Ascending aorta (tissue), 2 donors: ENCODE results near the gene MTFP1. TPM values are rescaled to one million over a fixed set of nuclear protein-coding genes. Genes with fewer than 3 reads are reported as not detected.

Source experiments
- DNase-seq, 2 donors: peaks; one replicate each; pipeline ENCODE4 v3.0.0-alpha.2; 2019; ENCODE audit warnings: low spot score in 2 of 2
- H3K27ac ChIP-seq, 2 donors: fragments of 200-600 bp; sonication (generic); one replicate each; pipeline ENCODE4 v1.5.1; 2016 to 2017; ENCODE audit warnings: mild to moderate bottlenecking in 1 of 2
- H3K27me3 ChIP-seq: fragments of 200-600 bp; sonication (generic); one replicate; pipeline ENCODE4 v1.5.1; 2017
- H3K36me3 ChIP-seq, 2 donors: fragments of 200-600 bp; sonication (generic); one replicate each; pipeline ENCODE4 v1.5.1; 2016
- H3K4me1 ChIP-seq, 2 donors: fragments of 200-600 bp; sonication (generic); one replicate each; pipeline ENCODE4 v1.5.1; 2016 to 2017; ENCODE audit warnings: mild to moderate bottlenecking in 1 of 2
- H3K4me3 ChIP-seq, 2 donors: fragments of 200-600 bp; sonication (generic); one replicate each; pipeline ENCODE4 v1.5.1; 2016 to 2017; ENCODE audit warnings: mild to moderate bottlenecking in 1 of 2
- H3K9me3 ChIP-seq, 2 donors: fragments of 200-600 bp; sonication (generic); one replicate each; pipeline ENCODE4 v1.5.1; 2016
- intact Hi-C: fragments of 100-400 bp; cut with DNase I; formaldehyde crosslinking; loops from one replicate; pipeline ENCODE4 v1.15.1; 2023
- total RNA-seq: library from RNA; depleted of rRNA; stranded (reverse); fragments of >200 nt; gene quantifications from one replicate; pipeline ENCODE4 v1.1.0, GENCODE V29; 2016
- TF ChIP-seq, protein P1 (sequence below), 3 experiments: fragments of 200-600 bp in 2 of 3; fragments of 450-650 bp in 1 of 3; sonication (generic) in 2 of 3; IDR thresholded peaks; one replicate each; pipeline ENCODE4 v1.5.1; 2016 to 2019; ENCODE audit warnings: antibody characterized with exemption in 3 of 3, mild to moderate bottlenecking in 1 of 3, moderate library complexity in 1 of 3

The MTFP1 gene
- total RNA-seq, 1 donor from 2014 or later = 4.5 TPM

DNA sequence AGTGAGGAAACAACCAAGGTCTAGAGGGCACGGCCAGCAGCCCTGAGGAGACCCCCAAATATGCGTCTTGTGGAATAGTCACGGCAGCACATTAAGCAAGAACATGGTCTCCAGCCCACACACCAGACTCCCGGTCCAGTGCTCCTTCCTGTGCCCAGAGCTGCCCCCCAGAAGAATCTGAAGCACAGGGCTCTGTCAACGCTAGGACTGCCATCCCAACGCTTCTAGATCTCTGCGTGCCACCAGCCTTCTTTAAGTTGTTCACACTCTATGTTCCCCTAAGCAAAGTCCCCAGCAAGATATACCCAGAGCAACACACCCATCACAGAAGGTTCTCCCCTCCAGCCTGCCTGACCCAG is 32.3 kb upstream of the MTFP1 start:
- no peaks in the 10 kb centered on the region for H3K9me3 ChIP-seq
- intact Hi-C loops = no loop called here
- no peak overlapping the region for H3K27ac ChIP-seq
- TF ChIP-seq, protein P1, sequence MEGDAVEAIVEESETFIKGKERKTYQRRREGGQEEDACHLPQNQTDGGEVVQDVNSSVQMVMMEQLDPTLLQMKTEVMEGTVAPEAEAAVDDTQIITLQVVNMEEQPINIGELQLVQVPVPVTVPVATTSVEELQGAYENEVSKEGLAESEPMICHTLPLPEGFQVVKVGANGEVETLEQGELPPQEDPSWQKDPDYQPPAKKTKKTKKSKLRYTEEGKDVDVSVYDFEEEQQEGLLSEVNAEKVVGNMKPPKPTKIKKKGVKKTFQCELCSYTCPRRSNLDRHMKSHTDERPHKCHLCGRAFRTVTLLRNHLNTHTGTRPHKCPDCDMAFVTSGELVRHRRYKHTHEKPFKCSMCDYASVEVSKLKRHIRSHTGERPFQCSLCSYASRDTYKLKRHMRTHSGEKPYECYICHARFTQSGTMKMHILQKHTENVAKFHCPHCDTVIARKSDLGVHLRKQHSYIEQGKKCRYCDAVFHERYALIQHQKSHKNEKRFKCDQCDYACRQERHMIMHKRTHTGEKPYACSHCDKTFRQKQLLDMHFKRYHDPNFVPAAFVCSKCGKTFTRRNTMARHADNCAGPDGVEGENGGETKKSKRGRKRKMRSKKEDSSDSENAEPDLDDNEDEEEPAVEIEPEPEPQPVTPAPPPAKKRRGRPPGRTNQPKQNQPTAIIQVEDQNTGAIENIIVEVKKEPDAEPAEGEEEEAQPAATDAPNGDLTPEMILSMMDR (IDR thresholded peaks at IDR 0.05) = no peak
- no peaks in the 10 kb centered on the region for H3K36me3 ChIP-seq
- H3K27me3 ChIP-seq = no peaks in the 10 kb centered on the region
- no peak overlapping the region for H3K4me3 ChIP-seq
- DNase-seq = no peak
- peaks cover 0 to 3% of the 10 kb centered on the region in 2 donors for H3K4me1 ChIP-seq

DNA sequence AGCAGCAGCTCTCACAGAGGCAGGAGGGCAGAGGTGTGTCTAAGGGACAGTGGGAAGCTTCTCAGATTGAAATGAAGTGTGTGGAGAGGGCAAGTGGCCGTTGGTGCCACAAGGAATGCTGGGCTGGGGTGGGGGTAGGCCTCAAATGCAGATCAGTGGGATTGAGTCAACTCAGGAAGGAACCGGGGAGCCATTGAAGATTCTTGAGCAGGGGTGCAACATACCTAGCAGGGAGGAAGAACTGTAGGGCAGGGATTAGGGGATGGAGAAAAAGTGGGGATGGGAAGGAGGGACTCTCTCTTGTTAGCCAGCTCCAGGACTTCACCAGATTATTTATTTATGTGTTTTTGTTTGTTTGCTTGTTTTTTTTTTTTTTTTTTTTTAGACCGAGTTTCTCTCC is 31.7 kb upstream of the MTFP1 start:
- Histone ChIP-seq H3K27me3 (no peaks in the 10 kb centered on the region), H3K36me3 (no peaks in the 10 kb centered on the region), H3K9me3 (no peaks in the 10 kb centered on the region), H3K27ac (no peak overlapping the region), H3K4me1 (peaks cover 0 to 3% of the 10 kb centered on the region in 2 donors), H3K4me3 (no peak overlapping the region)
- no peak for DNase-seq
- TF ChIP-seq, protein P1 (IDR thresholded peaks at IDR 0.05) = no peak
- intact Hi-C loops = no loop called here

DNA sequence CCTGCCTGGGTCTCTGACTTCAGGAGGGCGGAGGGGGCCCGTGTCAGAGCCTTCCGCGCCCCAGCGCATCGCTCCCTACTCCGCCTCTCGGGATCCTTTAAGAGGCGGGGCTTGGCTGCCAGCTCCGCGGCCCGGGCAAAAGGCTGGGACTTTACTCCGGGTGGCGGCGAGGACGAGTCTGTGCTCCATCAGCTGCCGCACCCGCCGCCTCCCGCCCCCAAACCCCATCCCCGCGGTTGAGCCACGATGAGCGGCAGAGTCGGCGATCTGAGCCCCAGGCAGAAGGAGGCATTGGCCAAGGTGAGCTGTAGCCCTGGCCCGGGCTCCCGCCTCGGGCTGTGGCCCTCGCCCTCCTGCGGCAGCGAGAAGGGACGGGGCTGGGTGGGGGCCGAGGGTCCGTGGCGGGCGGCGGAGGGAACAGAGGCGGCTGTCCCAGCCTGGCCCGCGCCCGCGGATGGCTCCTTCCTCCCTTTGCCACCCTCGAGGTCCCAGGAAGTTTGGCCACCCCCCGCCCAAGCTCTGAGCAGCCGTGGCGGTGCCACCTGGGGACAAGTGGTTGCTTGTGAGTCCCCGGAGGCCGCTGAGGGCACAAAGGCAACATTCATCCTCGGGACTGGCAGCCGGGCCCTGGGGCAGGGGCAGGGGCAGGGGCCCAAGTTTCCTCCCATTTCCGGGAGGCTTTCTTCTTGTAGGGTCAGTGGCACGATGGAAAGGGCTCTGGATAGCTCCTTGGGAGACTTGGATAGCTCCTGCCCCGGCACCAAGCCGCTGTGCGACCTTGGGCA is 28.5 kb upstream of the MTFP1 start, which contains the start of gene SEC14L2:
Gene SEC14L2, plus strand, starts transcription at position 148 of the 785 bp plus-strand sequence. Its CDS starts 99 bp downstream, at position 247.
- Histone ChIP-seq H3K27ac (peak within 1 kb of the TSS; percentile 38 to 80), H3K9me3 (no peaks in the 10 kb centered on the region), H3K27me3 (no peaks in the 10 kb centered on the region), H3K36me3 (no peaks in the 10 kb centered on the region), H3K4me3 (peak within 1 kb of the TSS; percentile 71 to 97), H3K4me1 (peaks cover 0 to 3% of the 10 kb centered on the region in 2 donors)
- peak in 1 of 2 donors; percentile 85 for DNase-seq
- TF ChIP-seq, protein P1 (IDR thresholded peaks at IDR 0.05) = no peak
- intact Hi-C loops = loop anchor here (1.0 kb wide), 1 partner anchor 26 kb away; no protein-coding TSS in a partner anchor

DNA sequence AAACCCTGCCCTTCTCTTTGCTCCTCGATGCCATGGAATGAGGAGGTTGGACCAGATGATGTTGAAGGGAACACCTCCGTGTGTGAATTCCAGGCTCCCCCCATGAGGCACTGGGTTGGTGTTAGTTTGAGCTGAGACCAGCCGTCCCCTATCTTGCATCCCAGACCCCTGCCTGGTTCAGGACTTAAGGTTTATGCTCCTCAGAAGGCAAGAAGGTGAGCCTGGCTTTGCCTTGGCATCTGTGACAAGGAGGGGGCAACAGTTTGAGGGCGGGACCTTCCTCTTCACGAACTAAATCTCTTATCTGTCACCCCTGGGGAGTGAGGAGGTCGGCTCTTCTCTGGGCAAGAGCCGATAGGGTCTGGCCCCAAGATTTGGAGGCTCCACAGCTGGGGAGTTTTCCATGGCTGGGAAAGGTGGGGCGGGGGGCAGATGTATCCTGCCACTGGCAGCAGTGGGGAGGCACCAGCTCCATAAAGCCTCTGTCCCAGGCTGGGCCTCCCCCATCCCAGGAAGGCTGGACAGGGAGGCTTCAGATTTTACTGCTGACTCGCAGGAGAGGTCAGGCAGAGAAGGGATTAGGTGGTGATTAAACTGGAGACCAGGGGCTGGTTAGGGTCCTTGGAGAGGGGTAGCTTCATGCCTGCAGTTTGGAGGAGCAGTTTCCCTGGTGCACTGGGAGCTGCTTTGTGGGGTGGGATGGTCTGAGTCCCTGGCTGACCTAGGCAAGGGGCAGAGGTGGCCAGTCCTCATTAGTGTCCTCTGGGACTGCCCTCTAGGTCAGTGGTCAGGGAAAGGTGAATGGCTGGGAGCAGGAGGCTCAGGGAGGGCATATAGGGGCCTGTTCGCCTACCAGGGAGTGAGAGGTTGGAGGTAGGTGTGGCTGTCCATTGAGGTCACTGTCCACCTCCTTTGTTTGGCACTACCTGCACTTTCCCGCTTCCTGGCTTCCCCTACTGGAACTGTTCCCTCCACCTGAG is 27.6 kb upstream of the MTFP1 start:
- H3K4me1 ChIP-seq = peaks cover 0 to 3% of the 10 kb centered on the region in 2 donors
- no peaks in the 10 kb centered on the region for H3K9me3 ChIP-seq
- no peaks in the 10 kb centered on the region for H3K27me3 ChIP-seq
- TF ChIP-seq, protein P1 (IDR thresholded peaks at IDR 0.05) = no peak
- no peaks in the 10 kb centered on the region for H3K36me3 ChIP-seq
- intact Hi-C loops = loop anchor here (1.0 kb wide), 1 partner anchor 25 kb away; no protein-coding TSS in a partner anchor
- H3K27ac ChIP-seq = peak overlapping the region in 1 of 2 donors; percentile 80
- DNase-seq = no peak
- H3K4me3 ChIP-seq = peak overlapping the region; percentile 71 to 97
